DND-41 (cell line): Measurements from ENCODE around the gene DAPK3.

Experiments used
- ATAC-seq: fragments of 200-7000 bp; cut with Tn5 transposase; 3 replicates; pipeline ENCODE4 v1.9.1; 2021; ENCODE audit warnings: low read depth; ENCODE audit not compliant: insufficient read depth
- DNase-seq: peaks from one replicate; pipeline ENCODE4 v3.0.0-alpha.2; 2020
- H2AFZ ChIP-seq: 2 replicates; pipeline ENCODE4 v1.6.0; 2012; ENCODE audit warnings: low read depth, low read length
- H3K27ac ChIP-seq: 2 replicates; pipeline ENCODE4 v1.5.1; 2012; ENCODE audit warnings: low read length, inconsistent platforms
- H3K27me3 ChIP-seq: fragments of 200-600 bp; sonication (generic); 2 replicates; pipeline ENCODE4 v1.6.0; 2012; ENCODE audit warnings: low read length, mild to moderate bottlenecking, inconsistent platforms; ENCODE audit not compliant: insufficient read depth, poor library complexity
- H3K36me3 ChIP-seq: 2 replicates; pipeline ENCODE4 v1.5.1; 2012; ENCODE audit warnings: low read length, inconsistent platforms; ENCODE audit not compliant: insufficient read depth
- H3K4me1 ChIP-seq: 2 replicates; pipeline ENCODE4 v1.5.1; 2012; ENCODE audit warnings: mild to moderate bottlenecking, low read length; ENCODE audit not compliant: insufficient read depth
- H3K4me2 ChIP-seq: 2 replicates; pipeline ENCODE4 v1.6.0; 2012; ENCODE audit warnings: mild to moderate bottlenecking, moderate library complexity, low read length, inconsistent platforms; ENCODE audit not compliant: insufficient read depth
- H3K4me3 ChIP-seq, 2 experiments: fragments of 200-600 bp in 1 of 2; shearing (Covaris generic) in 1 of 2; 2 replicates each; pipeline ENCODE4 v1.5.1; 2012 to 2016; ENCODE audit warnings: inconsistent platforms in 2 of 2, low read length in 2 of 2, mild to moderate bottlenecking in 2 of 2, low read depth in 1 of 2, moderate library complexity in 1 of 2
- H3K79me2 ChIP-seq: 2 replicates; pipeline ENCODE4 v1.6.0; 2012; ENCODE audit warnings: low read length, inconsistent platforms; ENCODE audit not compliant: insufficient read depth
- H3K9ac ChIP-seq: 2 replicates; pipeline ENCODE4 v1.6.0; 2012; ENCODE audit warnings: low read depth, mild to moderate bottlenecking, inconsistent platforms, low read length, moderate library complexity
- H3K9me3 ChIP-seq: 2 replicates; pipeline ENCODE4 v1.5.1; 2012; ENCODE audit warnings: low read length, moderate library complexity, mild to moderate bottlenecking, inconsistent platforms; ENCODE audit not compliant: insufficient read depth, severe bottlenecking
- H4K20me1 ChIP-seq: 2 replicates; pipeline ENCODE4 v1.6.0; 2012; ENCODE audit warnings: low read length; ENCODE audit not compliant: insufficient read depth
- CTCF ChIP-seq: IDR thresholded peaks from 2 replicates; pipeline ENCODE4 v1.5.1; 2012; ENCODE audit warnings: borderline replicate concordance, low read length, moderate library complexity, mild to moderate bottlenecking; ENCODE audit not compliant: poor library complexity, severe bottlenecking; ENCODE audit errors: extremely low read depth
- EZH2 ChIP-seq: IDR thresholded peaks from 3 replicates; pipeline ENCODE4 v1.6.1; 2012; ENCODE audit warnings: borderline replicate concordance, low read depth, mild to moderate bottlenecking, moderate library complexity, low read length, inconsistent platforms; ENCODE audit not compliant: severe bottlenecking

Gene DAPK3

GRCh38 chr19:3980353-3981251, 9.7 kb upstream of the DAPK3 start:
- peaks cover 82% of the 10 kb centered on the region for H3K79me2 ChIP-seq
- H3K27me3 ChIP-seq, result no peaks in the 10 kb centered on the region
- no peak overlapping the region for H2AFZ ChIP-seq
- peak overlapping the region; percentile 24; the same call in 1 of the 2 replicates for H3K4me2 ChIP-seq
- H3K4me1 ChIP-seq, result peaks cover 54% of the 10 kb centered on the region
- no peaks in the 10 kb centered on the region for H3K9me3 ChIP-seq
- ATAC-seq, result no peak
- no peak overlapping the region for H3K4me3 ChIP-seq
- H3K9ac ChIP-seq, result 0 out of 2 replicates have a peak overlapping the region, but pooled peaks have one; percentile 2
- peaks cover 94% of the 10 kb centered on the region for H3K36me3 ChIP-seq
- DNase-seq, result no peak
- TF ChIP-seq CTCF, result no peak
- no peak for TF ChIP-seq EZH2
- H4K20me1 ChIP-seq, result peaks cover 93% of the 10 kb centered on the region
- no peak overlapping the region for H3K27ac ChIP-seq

- TF ChIP-seq CTCF (no peak), EZH2 (no peak)
- no peak for ATAC-seq
Observed at GRCh38 chr19:3979674-3980352, 8.9 kb upstream of the DAPK3 start.

GRCh38 chr19:3979289-3979673, 8.4 kb upstream of the DAPK3 start:
- Histone ChIP-seq H3K36me3 (peaks cover 93% of the 10 kb centered on the region), H3K9me3 (no peaks in the 10 kb centered on the region), H3K9ac (no peak overlapping the region), H3K27me3 (no peaks in the 10 kb centered on the region), H3K4me1 (peaks cover 48% of the 10 kb centered on the region), H3K4me2 (no peak overlapping the region), H2AFZ (no peak overlapping the region), H3K4me3 (no peak overlapping the region), H4K20me1 (peaks cover 85% of the 10 kb centered on the region), H3K27ac (no peak overlapping the region), H3K79me2 (peaks cover 72% of the 10 kb centered on the region)
- TF ChIP-seq CTCF (no peak), EZH2 (no peak)
- no peak for DNase-seq
- ATAC-seq, result no peak

More at GRCh38 chr19:3979674-3980352, 8.9 kb upstream of the DAPK3 start:
- H2AFZ ChIP-seq, result no peak overlapping the region
- no peak for DNase-seq
- peak overlapping the region; percentile 24; the same call in 1 of the 2 replicates for H3K4me2 ChIP-seq
- H3K79me2 ChIP-seq, result peaks cover 77% of the 10 kb centered on the region
- H3K4me1 ChIP-seq, result peaks cover 52% of the 10 kb centered on the region
- no peak overlapping the region for H3K9ac ChIP-seq
- no peaks in the 10 kb centered on the region for H3K27me3 ChIP-seq
- H3K36me3 ChIP-seq, result peaks cover 98% of the 10 kb centered on the region
- no peaks in the 10 kb centered on the region for H3K9me3 ChIP-seq
- no peak overlapping the region for H3K27ac ChIP-seq
- H3K4me3 ChIP-seq, result no peak overlapping the region
- peaks cover 90% of the 10 kb centered on the region for H4K20me1 ChIP-seq
